Measurements from ENCODE around the gene SRC.

The SRC gene

DNA sequence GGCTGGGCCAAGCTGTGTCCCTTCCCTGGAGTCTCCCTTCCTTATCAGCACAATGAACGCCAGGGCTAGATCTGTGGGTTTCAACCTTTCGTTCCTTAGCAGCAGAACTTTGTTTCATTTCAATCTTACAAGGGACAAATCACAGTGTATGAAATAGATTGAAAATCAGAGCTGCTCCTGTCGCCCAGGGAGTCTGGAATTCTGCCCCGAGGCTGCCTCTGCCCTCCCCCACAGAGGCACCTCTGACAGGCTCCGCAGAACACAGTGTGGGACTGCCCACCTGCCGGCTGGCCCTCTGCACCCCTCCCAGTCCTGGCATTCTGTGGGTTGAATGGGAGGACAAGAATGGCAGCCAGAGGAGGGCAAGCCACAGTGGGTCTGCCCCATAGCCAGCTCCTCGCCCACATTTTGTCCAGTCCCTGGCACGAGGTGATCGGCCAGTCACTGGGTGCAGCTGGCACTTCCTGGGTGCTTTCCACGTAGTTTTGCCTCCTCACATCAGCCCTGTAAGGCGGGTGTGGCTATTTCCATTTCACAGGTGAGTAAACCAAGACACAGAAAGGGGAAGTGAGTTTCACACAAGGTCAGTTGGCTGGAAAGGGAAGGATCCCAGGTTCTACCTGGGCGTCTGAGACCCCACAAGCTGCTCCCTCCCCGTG is 30.4 kb upstream of the SRC start:
- no peak for DNase-seq

- no peak for DNase-seq
These were observed 29.7 kb upstream of the SRC start for GRCh38 chr20:37316116-37316774.

- DNase-seq, result peak; percentile 88
These were observed 29.2 kb upstream of the SRC start for GRCh38 chr20:37316775-37317170.

- DNase-seq, result no peak
These were observed 28.6 kb upstream of the SRC start for GRCh38 chr20:37317316-37317715.

GRCh38 chr20:37317994-37318640 is 27.8 kb upstream of the SRC start:
- DNase-seq, result no peak

- no peak for DNase-seq
These were observed 26.7 kb upstream of the SRC start for GRCh38 chr20:37319151-37319671.

DNA sequence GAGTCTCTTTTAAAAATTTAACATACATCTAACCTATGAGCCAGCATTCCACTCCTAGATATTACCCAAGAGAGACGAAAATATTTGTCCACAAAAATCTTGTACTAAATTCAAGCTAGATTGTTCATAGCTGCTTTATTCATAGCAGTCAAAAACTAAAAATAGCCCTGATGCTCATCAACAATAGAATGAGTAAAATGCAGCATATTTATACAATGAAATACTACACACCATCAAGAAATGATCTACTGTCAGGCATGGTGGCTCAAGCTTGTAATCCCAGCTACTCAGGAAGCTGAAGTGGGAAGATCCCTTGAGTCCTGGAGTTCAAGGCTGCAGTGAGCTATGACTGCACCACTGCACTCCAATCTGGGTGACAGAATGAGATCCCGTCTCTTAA is 22.0 kb upstream of the SRC start:
- DNase-seq, result no peak

GRCh38 chr20:37325206-37325605 is 20.7 kb upstream of the SRC start:
- DNase-seq, result no peak

GRCh38 chr20:37326666-37327065 is 19.3 kb upstream of the SRC start:
- no peak for DNase-seq

DNA sequence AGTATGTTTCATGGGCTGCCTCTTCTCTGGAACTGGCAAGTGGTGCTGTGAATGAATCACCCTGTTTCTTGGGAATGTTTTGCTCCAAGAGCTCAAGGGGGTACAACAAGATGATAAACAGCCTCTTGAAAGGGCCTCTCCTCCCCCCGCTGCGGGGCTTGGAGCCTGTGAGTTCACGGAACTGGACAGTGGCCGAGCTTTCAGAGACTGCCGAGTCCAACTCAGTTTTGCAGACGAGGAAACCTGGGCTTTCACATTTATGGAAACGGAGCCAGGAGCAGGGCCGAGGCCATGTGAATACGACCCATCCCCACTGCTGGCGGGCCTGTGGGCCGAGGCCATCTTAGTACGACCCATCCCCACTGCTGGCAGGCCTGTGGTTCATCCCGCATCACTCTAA is 18.2 kb upstream of the SRC start:
- DNase-seq, result no peak

DNA sequence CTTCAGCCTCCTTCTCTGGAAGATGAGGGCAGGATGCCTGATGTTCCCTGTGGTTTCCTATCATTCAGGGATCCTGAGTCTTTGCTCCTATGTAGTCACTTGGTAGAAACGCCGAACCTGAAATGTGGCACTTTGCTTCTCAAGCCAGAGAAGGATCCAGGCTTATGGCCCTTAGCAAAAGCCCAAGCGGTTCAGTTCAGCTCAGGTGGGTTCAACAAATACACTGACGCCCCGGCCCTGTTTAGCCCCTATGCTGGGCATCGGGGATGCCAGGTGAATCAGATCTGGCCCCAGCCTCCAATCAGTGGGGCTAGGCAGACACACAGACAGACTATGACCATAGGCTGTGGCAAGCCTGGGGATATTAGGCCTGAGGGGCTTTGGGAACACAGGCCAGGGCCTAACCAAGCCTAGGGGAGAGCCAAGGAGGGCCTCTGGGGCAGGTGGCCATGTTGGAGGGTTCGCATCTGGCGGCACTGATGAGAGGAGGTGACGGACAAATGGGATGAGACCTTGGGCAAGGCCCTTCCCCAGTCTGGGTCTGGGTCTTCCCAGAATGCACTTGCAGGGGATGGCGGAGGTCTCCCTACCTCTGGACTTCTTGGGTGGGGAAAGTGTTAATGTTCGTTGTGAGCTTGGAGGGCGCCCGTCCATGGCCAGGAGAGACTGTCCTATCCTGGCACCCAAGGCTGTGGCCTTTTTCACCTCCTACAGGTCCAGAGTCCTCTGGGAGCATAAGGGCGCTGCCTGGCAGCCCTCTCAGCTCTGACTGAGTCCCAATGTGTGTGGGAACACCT is 17.6 kb upstream of the SRC start:
- DNase-seq, result no peak

DNA sequence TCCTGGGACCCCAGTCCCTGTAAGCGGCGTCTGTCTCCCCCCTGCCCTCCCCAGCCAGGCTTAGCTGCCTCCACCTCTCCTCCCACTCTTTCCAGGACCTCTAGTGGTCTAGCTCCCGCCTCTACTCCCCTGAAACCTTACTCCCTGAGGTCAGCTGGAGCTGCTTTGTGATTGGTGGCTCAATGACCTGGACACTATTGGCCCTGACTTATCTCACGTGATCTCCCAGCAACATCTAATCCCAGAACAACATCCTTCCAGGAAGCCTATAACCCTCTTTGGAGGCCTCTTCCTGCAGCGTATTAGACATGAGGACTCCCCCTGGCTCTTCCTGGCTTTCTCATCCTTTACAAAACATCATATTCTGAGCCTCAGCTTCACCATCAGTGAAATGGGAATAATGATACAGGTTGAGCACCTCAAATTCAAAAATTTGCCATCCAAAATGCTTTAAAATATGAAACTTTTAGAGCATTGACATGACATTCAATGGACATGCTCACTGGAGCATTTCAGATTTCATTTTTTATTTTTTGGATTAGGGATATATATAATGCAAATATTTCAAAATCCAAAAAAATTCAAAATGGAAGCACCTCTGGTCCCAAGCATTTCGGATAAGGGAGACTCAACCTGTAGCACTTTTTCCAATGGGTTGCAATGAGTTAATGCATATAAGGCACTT is 16.3 kb upstream of the SRC start:
- DNase-seq, result no peak

DNA sequence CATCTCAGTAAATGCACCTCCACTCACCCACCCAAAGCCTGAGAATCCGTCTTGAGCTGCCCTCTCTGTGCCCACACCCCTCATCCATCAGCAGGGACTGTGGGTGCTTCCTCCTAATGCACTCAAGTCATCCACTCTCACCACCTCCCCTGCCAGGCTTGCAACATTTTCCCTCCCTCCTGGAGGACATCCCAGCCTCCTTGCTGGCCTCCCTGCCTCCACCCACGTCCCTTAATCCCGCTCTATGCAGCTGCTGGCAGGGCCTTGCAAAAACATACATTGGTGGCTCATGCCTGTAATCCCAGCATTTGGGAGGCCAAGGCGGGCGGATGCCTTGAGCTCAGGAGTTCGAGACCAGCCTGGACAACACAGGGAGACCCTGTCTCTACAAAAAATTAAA is 15.6 kb upstream of the SRC start:
- no peak for DNase-seq

DNA sequence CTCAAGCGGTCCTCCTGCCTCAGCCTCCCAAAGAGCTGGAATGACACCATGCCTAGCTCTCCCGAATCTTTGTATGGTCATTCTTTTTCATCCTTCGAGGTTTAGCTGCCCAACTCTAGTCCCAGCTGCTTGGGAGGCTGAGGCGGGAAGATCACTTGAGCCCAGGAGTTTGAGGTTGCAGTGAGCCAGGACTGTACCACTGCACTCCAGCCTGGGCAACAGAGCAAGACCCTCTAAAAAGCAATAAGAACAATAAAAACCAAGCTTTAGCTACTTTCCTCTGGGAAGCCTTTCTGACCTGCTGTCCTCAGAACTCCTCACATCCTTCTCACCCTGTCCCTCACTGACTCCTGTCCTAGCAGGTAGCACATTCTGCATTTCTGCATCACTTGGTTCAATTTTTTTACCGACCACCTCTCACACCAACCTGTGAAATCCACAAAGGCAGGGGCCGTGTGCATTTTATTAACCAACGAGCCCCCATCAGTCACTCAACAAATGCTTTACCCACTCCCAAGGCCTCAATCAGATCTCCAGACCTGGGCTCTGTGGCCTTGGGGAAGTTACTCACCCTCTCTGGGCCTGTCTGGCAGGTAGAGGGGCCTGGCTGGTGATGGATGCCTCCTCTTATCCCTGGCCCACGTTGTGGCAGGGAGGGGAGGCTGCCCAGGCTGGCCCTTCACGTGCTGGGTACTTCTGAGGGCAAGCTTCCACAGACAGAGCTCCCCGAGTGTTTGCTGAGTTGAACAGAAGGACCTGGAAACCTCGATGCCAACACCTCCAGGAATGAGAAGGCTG is 14.7 kb upstream of the SRC start:
- DNase-seq, result no peak

GRCh38 chr20:37333130-37333847 is 12.7 kb upstream of the SRC start:
- no peak for DNase-seq

DNA sequence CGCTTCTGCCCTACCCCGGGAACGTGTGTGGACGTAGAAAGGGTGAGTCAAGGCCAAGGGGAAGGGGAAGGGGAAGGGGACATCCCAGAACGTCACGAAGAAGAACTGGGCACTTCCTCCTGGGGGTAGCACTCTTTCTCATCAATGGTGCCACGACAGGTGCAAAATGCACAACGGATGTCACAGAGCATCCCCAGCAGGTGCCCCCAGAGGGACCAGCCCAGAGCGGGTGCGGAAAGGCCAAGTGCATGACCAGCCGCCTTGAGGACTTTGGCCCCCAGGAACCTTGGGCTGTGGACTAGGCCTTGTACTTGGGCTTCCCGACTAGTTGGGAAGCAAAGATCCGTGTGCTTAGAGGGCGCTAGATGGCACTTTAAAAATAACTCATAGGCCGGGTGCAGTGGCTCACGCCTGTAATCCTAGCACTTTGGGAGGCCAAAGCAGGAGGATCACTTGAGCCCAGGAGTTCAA is 12.1 kb upstream of the SRC start:
- DNase-seq, result no peak

- no peak for DNase-seq
These were observed 11.5 kb upstream of the SRC start for GRCh38 chr20:37334450-37334849.

GRCh38 chr20:37335642-37336368 is 10.1 kb upstream of the SRC start:
- no peak for DNase-seq

DNA sequence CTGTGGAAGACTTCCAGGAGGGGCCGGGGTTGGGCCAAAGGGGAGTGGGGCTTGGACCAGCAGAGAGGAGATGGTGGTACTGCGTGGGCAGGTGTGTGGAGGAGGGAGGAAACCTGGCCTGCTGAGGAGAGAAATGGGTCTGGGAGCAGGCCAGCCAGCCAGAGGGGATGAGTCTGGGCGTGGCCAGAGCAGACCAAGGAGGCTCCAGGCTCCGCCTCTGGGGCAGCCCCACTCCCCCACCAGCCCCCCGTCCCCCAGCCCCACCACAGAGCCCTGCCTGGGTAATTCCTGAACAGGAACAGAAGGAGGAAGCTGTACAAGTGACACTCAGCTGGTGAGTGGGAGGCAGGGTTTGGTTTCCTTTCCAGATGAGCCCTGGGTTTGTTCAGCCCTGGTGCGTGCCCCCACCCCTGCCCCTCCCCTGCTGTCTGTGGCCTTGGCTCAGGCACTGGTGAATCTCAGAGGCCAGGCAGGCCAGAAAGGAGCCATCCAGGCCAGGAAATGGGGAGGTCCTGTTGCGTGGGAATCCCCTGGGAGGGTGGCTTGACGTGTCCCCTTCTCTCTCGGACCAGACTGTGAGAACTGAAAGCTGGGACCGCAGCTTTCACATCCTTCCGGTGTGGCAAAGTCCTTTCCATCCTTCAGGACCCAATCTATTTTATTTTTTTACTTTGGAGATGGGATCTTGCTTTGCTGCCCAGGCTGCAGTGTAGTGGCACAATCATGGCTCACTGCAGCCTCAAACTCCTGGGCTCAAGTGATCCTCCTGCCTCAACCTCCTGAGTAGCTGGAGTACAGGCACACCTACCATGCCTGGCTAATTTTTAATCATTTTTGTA is 9.4 kb upstream of the SRC start:
- no peak for DNase-seq

All from NCI-H146 (cell line).